GM12873 (cell line): ENCODE results near the gene INSR.

Experiments used
- TF ChIP-seq, protein P1 (sequence below): IDR thresholded peaks from 2 replicates; pipeline ENCODE4 v1.5.1; 2012; ENCODE audit warnings: low read depth, mild to moderate bottlenecking, moderate library complexity, low read length, control low read depth; ENCODE audit not compliant: insufficient read depth; ENCODE audit errors: missing control alignments

INSR gene

DNA sequence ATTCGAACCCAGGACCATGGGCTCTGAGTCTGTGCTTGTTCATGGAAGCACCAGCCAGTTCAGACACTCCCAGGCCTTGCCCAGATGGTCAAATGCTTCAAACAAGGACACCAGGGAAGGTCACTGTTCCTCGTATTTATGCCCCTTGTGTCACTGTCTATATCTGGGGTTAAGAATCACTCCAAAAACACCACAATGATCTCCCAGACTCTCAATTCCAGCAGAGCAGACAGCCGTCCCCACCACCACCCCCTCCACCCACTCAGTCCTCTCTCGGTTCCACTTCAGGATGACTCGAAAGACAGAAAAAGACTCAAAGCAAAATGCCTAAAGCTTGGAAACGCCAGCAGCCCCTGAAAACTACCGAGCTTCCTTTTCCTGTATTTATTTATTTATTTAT, 79.0 kb downstream of the INSR start:
- TF ChIP-seq, protein P1, sequence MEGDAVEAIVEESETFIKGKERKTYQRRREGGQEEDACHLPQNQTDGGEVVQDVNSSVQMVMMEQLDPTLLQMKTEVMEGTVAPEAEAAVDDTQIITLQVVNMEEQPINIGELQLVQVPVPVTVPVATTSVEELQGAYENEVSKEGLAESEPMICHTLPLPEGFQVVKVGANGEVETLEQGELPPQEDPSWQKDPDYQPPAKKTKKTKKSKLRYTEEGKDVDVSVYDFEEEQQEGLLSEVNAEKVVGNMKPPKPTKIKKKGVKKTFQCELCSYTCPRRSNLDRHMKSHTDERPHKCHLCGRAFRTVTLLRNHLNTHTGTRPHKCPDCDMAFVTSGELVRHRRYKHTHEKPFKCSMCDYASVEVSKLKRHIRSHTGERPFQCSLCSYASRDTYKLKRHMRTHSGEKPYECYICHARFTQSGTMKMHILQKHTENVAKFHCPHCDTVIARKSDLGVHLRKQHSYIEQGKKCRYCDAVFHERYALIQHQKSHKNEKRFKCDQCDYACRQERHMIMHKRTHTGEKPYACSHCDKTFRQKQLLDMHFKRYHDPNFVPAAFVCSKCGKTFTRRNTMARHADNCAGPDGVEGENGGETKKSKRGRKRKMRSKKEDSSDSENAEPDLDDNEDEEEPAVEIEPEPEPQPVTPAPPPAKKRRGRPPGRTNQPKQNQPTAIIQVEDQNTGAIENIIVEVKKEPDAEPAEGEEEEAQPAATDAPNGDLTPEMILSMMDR, result no peak

DNA sequence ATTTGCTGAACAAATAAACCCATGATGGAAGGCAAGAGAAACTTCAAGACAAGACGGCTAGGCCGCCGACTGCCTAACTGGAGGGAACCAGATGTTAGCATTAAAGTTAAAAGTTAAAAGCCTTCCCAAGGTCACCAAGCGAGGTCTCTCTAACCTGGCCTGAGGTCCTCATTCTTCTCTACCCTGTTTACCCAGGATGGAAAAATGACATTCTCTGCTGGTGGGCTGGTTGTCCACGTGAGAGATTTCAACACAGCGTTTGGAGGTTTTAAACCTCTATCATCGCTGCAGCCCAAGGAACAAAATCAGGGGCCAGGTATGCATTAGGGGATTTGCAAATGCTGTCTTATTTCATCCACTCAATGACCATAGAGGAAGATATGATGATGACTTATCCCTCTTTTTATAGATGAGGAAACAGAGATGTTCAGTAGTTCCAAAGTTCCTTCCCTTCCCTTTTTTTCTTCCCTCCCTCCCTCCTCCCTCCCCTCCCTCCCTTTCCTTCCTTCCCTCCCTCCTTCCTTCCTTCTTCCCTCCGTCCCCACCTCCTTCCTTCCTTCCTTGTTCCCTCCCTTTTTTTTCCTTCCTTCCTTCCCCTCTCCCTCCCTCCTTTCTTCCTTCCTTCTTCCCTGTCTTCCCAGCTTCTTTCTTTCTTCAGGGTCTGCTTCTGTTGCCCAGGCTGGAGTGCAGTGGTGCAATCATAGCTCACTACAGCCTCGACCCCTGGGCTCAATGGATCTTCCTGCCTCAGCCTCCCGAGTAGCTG, 79.7 kb downstream of the INSR start:
- TF ChIP-seq, protein P1, result no peak

DNA sequence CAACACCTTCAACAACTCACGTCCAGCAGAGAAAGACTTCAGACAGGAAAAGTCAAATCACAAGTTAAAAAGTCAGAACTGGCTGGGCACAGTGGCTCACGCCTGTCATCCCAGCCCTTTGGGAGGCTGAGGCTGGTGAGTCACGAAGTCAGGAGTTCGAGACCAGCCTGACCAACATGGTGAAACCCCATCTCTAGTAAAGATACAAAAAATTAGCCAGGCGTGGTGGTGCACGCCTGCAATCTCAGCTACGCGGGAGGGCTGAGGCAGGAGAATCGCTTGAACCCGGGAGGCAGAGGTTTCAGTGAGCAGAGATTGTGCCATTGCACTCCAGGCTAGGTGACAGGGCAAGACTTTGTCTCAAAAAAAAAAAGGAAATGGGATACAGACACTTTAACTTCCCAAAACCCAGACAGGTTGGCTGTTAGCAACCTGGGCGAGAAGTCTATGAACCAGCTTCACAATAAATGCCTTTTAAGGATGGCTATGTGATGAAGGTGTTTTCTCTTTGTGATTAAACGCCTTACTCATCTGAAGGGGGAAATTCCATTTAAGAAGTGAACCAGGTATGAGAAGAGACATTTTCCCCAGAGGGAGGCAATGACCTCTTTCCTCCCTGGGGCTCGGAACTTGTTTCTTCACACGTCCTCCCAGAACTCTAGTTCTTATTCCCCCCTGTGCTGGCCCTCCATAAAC, 80.4 kb downstream of the INSR start:
- TF ChIP-seq, protein P1, result no peak

DNA sequence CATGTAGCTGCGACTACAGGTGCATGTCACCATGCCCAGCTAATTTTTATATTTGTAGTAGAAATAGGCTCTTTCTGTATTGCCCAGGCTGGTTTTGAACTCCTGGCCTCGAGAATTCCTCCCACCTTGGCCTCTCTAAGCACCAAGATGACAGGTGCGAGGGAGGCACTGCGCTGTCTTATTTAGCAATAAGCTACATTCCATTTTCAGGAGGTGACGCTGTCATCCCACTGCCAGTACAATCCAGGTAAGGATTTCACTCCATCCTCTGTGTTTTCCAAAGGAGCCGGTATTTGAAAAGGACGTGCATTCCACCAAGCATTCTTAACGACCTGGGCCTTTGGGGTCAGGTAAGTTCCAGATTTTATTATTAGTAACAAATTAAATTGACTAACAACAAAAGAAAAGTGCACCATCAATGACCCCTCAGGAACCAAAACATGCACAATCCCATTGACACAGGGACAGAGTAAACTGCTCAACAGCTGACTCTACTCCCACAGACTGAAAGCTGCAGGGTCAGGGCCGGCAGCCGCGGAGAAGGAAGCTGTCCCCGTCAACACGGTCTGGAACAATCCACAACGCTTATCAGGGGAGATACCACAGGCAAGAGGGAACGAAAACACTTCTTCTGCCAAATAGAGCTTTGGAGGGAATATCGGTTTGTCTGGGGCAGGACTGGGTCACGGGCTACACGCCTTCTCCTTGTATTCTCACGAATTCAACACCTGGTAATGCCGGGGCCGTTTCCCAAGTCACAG, 82.8 kb downstream of the INSR start:
- TF ChIP-seq, protein P1, result no peak

DNA sequence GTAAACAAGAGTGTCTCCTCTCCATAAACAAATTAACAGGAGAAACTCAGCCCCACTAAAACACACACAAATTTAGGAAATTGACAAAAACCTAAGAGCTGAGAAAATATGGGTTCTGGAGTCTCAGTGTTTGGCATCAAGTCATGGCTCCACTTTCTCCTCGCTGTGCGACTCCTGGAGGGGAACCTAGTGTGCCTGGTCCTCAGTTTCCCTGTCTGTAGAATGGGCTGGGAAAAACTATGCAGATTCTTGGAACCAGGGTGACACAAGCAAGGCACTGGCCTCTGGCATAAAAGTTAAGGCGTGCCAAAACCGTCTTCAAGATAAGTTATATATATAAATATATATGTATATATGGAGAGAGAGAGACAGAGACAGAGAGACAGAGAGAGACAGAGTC, 83.9 kb downstream of the INSR start:
- TF ChIP-seq, protein P1, result no peak

DNA sequence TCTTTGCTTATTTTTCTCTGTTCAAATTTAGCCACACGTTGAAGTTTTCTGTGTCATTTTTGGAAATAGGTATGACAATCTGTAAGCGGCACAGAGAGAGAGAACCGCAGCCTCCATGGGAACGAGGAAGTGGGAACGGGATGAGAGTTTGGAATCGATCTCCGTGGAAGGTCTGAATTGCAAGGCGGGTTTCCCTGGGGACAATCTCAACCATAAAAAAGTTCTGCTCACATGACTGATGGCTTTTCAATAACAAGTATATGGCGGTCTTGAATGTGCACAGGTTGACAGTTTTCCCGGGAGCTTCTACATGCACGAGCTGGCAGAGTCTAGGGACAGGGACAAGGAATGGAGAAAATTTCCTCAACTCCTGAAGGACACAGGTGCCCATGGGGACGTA, 90.9 kb downstream of the INSR start:
- TF ChIP-seq, protein P1, result no peak

DNA sequence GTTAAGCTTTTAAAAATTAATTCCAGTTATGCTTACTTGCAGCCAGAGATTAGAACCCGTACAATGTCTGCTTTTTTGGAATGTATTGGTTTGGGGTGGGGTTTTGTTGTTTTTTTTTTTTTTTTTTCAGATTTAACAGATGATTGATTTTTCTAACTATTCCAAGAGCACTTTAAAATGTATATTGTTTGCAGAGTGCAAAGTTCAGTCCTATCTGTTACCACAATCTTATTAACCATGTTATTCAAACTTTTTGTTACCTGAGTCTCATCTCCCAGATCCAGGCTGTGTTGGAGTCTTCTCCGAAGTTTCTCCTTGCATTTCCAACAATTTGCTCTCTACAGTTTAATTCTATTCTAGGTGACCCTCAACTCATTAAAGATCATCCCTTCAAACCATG, 91.3 kb downstream of the INSR start:
- TF ChIP-seq, protein P1, result no peak
